ENCODE results near the gene INTS3. TPM values are rescaled to one million over a fixed set of nuclear protein-coding genes. Genes with fewer than 3 reads are reported as not detected.

The INTS3 gene, protein sequence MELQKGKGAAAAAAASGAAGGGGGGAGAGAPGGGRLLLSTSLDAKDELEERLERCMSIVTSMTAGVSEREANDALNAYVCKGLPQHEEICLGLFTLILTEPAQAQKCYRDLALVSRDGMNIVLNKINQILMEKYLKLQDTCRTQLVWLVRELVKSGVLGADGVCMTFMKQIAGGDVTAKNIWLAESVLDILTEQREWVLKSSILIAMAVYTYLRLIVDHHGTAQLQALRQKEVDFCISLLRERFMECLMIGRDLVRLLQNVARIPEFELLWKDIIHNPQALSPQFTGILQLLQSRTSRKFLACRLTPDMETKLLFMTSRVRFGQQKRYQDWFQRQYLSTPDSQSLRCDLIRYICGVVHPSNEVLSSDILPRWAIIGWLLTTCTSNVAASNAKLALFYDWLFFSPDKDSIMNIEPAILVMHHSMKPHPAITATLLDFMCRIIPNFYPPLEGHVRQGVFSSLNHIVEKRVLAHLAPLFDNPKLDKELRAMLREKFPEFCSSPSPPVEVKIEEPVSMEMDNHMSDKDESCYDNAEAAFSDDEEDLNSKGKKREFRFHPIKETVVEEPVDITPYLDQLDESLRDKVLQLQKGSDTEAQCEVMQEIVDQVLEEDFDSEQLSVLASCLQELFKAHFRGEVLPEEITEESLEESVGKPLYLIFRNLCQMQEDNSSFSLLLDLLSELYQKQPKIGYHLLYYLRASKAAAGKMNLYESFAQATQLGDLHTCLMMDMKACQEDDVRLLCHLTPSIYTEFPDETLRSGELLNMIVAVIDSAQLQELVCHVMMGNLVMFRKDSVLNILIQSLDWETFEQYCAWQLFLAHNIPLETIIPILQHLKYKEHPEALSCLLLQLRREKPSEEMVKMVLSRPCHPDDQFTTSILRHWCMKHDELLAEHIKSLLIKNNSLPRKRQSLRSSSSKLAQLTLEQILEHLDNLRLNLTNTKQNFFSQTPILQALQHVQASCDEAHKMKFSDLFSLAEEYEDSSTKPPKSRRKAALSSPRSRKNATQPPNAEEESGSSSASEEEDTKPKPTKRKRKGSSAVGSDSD
- polyA plus RNA-seq, result 10 to 100 TPM; 16.4 to 30.8 TPM

DNA sequence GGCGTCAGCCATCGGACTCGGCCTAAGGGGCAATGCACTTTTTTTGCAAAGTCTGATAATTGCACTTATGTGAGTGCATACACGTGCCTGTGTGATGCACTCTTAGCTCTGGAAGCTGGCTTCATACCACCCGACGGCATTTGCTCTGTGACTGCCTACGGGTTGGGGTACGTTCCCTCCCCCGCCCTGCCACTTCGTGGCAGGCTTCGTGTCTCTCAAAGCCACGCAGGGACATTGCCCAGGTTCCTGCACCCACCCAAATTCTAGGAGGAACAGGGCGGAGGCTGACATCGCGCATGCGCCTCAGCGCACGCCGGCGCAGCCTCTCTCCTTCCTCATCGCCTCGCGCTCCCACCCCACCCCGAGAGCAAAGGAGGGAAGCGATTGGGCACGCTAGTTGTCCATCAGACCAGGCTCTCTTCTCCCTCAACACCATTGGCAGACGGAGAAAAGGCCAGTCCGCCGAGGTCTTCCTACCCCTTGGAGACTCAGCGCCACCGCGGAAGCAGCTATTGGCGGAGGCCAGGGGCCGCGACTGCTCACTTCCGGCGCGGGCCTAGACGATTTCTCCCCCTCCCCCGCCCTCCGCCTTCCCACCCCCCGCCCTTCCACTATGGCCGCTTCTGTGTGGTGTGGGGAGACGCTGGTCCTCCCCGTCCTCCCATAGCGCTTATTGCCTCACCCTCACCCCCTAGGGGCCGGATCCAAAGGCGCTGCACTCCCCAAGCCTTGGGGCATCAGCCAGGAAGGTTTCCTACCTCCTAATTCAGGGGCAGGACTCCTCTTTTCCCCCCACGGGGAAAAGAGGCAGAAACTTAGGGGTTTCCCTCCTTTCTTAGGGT is at the start of gene INTS3:
INTS3 (plus strand) TSS at position 588 of the 842 bp plus-strand sequence. CDS start 585 bp downstream, outside the sequence.
- Histone ChIP-seq H3K4me3 (ENCODE audit: low read depth in 1 of 2, low read length in 2 of 2) (peak within 1 kb of the TSS; percentile 80 to 97), H3K9me3 (ENCODE audit: control insufficient read depth in 2 of 2, insufficient read depth in 1 of 2, low read depth in 1 of 2, low read length in 1 of 2) (no peaks in the 10 kb centered on the region), H3K27ac (ENCODE audit: low read depth in 2 of 2, low read length in 1 of 2) (peak within 1 kb of the TSS; percentile 98 to 99), H3K4me1 (ENCODE audit: control insufficient read depth in 2 of 2, insufficient read depth in 2 of 2, low read length in 1 of 2) (peaks cover 0 to 2% of the 10 kb centered on the region in 2 donors), H3K27me3 (ENCODE audit: control insufficient read depth in 1 of 2, insufficient read depth in 2 of 2, low read length in 2 of 2) (no peaks in the 10 kb centered on the region), H3K36me3 (ENCODE audit: control insufficient read depth in 2 of 2, insufficient read depth in 2 of 2, low read length in 1 of 2) (no peaks in the 10 kb centered on the region)
- WGBS, 2 donors, result 0 to 1% methylated on average over 42 to 49 of the region's 49 CpGs

DNA sequence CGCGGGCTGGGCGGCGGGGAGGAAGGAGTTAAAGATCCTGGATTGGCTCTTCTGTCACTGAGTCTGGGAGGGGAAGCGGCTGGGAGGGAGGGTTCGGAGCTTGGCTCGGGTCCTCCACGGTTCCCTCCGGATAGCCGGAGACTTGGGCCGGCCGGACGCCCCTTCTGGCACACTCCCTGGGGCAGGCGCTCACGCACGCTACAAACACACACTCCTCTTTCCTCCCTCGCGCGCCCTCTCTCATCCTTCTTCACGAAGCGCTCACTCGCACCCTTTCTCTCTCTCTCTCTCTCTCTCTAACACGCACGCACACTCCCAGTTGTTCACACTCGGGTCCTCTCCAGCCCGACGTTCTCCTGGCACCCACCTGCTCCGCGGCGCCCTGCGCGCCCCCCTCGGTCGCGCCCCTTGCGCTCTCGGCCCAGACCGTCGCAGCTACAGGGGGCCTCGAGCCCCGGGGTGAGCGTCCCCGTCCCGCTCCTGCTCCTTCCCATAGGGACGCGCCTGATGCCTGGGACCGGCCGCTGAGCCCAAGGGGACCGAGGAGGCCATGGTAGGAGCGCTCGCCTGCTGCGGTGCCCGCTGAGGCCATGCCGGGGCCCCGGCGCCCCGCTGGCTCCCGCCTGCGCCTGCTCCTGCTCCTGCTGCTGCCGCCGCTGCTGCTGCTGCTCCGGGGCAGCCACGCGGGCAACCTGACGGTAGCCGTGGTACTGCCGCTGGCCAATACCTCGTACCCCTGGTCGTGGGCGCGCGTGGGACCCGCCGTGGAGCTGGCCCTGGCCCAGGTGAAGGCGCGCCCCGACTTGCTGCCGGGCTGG is 49.1 kb upstream of the INTS3 start, which contains the start of gene NPR1:
NPR1 (plus strand) TSS at position 170 of the 818 bp plus-strand sequence; CDS start at position 591, 421 bp downstream.
- Histone ChIP-seq H3K9me3 (ENCODE audit: control insufficient read depth in 2 of 2, insufficient read depth in 1 of 2, low read depth in 1 of 2, low read length in 1 of 2) (peaks cover 0 to 3% of the 10 kb centered on the region in 2 donors), H3K4me3 (ENCODE audit: low read depth in 1 of 2, low read length in 2 of 2) (peak within 1 kb of the TSS; percentile 47 to 58), H3K36me3 (ENCODE audit: control insufficient read depth in 2 of 2, insufficient read depth in 2 of 2, low read length in 1 of 2) (no peaks in the 10 kb centered on the region), H3K27ac (ENCODE audit: low read depth in 2 of 2, low read length in 1 of 2) (no peak within 1 kb of the TSS), H3K4me1 (ENCODE audit: control insufficient read depth in 2 of 2, insufficient read depth in 2 of 2, low read length in 1 of 2) (peaks cover 0 to 13% of the 10 kb centered on the region in 2 donors), H3K27me3 (ENCODE audit: control insufficient read depth in 1 of 2, insufficient read depth in 2 of 2, low read length in 2 of 2) (peaks cover 0 to 10% of the 10 kb centered on the region in 2 donors)
- 1% methylated on average over 56 to 78 of the region's 78 CpGs for WGBS, 2 donors

DNA sequence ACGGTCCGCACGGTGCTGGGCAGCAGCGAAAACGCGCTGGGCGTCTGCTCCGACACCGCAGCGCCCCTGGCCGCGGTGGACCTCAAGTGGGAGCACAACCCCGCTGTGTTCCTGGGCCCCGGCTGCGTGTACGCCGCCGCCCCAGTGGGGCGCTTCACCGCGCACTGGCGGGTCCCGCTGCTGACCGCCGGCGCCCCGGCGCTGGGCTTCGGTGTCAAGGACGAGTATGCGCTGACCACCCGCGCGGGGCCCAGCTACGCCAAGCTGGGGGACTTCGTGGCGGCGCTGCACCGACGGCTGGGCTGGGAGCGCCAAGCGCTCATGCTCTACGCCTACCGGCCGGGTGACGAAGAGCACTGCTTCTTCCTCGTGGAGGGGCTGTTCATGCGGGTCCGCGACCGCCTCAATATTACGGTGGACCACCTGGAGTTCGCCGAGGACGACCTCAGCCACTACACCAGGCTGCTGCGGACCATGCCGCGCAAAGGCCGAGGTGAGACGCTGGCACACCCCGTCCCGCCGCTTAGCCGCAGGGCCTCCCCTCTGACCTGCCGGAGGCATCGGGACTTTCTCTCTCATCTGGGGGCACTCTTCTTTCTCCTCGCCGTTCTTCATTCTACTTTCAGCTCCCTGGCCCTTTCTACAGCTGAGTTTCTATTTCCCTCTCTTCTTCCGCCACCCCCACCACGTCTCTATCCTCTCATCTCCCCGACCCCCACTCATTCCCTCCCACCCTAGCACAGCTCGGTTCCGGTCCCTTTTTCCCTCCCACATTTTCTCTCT is 48.3 kb upstream of the INTS3 start:
- Histone ChIP-seq H3K4me1 (ENCODE audit: control insufficient read depth in 2 of 2, insufficient read depth in 2 of 2, low read length in 1 of 2) (peaks cover 0 to 13% of the 10 kb centered on the region in 2 donors), H3K4me3 (ENCODE audit: low read depth in 1 of 2, low read length in 2 of 2) (peak overlapping the region; percentile 47 to 58), H3K27ac (ENCODE audit: low read depth in 2 of 2, low read length in 1 of 2) (no peak overlapping the region), H3K36me3 (ENCODE audit: control insufficient read depth in 2 of 2, insufficient read depth in 2 of 2, low read length in 1 of 2) (no peaks in the 10 kb centered on the region), H3K9me3 (ENCODE audit: control insufficient read depth in 2 of 2, insufficient read depth in 1 of 2, low read depth in 1 of 2, low read length in 1 of 2) (peaks cover 0 to 3% of the 10 kb centered on the region in 2 donors), H3K27me3 (ENCODE audit: control insufficient read depth in 1 of 2, insufficient read depth in 2 of 2, low read length in 2 of 2) (peaks cover 0 to 10% of the 10 kb centered on the region in 2 donors)
- WGBS, 2 donors, result 3 to 4% methylated on average over 64 to 73 of the region's 73 CpGs

DNA sequence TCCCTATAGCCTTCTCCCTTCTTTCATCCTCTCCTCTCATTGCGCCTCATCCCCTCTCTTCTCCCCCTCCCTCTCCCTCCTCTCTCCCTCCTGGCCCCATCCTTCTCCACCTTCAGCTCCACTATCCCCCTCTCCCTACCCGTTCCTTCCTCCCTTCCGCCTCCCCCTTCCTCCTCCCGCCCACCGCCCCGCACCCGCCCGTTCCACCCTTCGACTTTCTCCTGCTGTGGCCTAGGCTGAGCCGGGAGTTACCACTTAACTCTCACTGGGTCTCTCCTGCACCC is 47.8 kb upstream of the INTS3 start:
- Histone ChIP-seq H3K27ac (ENCODE audit: low read depth in 2 of 2, low read length in 1 of 2) (no peak overlapping the region), H3K9me3 (ENCODE audit: control insufficient read depth in 2 of 2, insufficient read depth in 1 of 2, low read depth in 1 of 2, low read length in 1 of 2) (peaks cover 0 to 3% of the 10 kb centered on the region in 2 donors), H3K4me1 (ENCODE audit: control insufficient read depth in 2 of 2, insufficient read depth in 2 of 2, low read length in 1 of 2) (peaks cover 0 to 13% of the 10 kb centered on the region in 2 donors), H3K4me3 (ENCODE audit: low read depth in 1 of 2, low read length in 2 of 2) (no peak overlapping the region), H3K36me3 (ENCODE audit: control insufficient read depth in 2 of 2, insufficient read depth in 2 of 2, low read length in 1 of 2) (no peaks in the 10 kb centered on the region), H3K27me3 (ENCODE audit: control insufficient read depth in 1 of 2, insufficient read depth in 2 of 2, low read length in 2 of 2) (peaks cover 0 to 10% of the 10 kb centered on the region in 2 donors)
- 35 to 39% methylated on average over 10 of the region's 10 CpGs for WGBS, 2 donors

DNA sequence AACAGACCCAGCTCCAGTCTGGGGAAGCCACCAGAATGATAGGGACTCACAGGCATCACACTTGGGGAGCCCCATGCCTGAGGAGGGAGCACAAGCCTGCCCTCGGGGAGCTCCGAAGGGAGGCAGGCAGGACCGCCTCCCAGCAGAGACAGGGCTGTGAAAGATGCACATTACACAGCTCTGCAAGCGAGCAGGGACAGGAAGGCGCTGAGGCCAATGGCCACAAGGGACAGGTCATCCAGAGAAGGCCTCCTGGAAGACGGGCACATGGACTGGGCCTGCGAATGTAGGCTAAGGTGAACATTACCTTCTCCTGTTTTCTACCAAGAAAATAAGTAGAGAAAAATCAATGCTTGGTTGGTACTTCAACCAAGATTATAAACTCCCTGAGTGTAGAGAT is 45.1 kb upstream of the INTS3 start:
- Histone ChIP-seq H3K4me1 (ENCODE audit: control insufficient read depth in 2 of 2, insufficient read depth in 2 of 2, low read length in 1 of 2) (peaks cover 0 to 13% of the 10 kb centered on the region in 2 donors), H3K9me3 (ENCODE audit: control insufficient read depth in 2 of 2, insufficient read depth in 1 of 2, low read depth in 1 of 2, low read length in 1 of 2) (peaks cover 0 to 3% of the 10 kb centered on the region in 2 donors), H3K27ac (ENCODE audit: low read depth in 2 of 2, low read length in 1 of 2) (no peak overlapping the region), H3K27me3 (ENCODE audit: control insufficient read depth in 1 of 2, insufficient read depth in 2 of 2, low read length in 2 of 2) (peaks cover 0 to 10% of the 10 kb centered on the region in 2 donors), H3K36me3 (ENCODE audit: control insufficient read depth in 2 of 2, insufficient read depth in 2 of 2, low read length in 1 of 2) (no peaks in the 10 kb centered on the region), H3K4me3 (ENCODE audit: low read depth in 1 of 2, low read length in 2 of 2) (no peak overlapping the region)
- WGBS, 2 donors, result 91 to 92% methylated on average over 7 of the region's 7 CpGs

DNA sequence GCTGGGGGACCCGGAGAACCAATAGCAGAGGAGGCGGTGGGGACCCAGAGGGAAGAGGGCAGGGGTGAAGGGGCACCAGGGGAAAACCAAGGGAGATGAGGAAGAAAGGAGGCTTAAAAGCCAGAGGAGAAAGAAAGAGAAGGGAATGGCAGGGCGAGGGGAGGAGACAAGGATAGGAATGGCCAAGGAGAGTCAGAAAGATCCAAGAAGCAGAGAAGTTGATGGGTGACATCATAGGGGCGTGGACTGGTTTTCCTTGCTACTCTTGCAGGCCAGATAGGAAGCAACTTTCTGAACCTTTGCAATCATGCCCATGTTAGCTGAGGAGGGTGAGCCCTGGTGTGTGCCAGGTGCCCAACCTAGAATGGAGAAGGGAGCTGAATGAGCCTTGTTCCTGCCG is 44.0 kb upstream of the INTS3 start:
- 69 to 72% methylated on average over 5 of the region's 5 CpGs for WGBS, 2 donors
- H3K27ac ChIP-seq (ENCODE audit: low read depth in 2 of 2, low read length in 1 of 2), result no peak overlapping the region
- no peak overlapping the region for H3K4me3 ChIP-seq (ENCODE audit: low read depth in 1 of 2, low read length in 2 of 2)
- H3K36me3 ChIP-seq (ENCODE audit: control insufficient read depth in 2 of 2, insufficient read depth in 2 of 2, low read length in 1 of 2), result no peaks in the 10 kb centered on the region
- H3K27me3 ChIP-seq (ENCODE audit: control insufficient read depth in 1 of 2, insufficient read depth in 2 of 2, low read length in 2 of 2), result peaks cover 0 to 10% of the 10 kb centered on the region in 2 donors
- peaks cover 0 to 9% of the 10 kb centered on the region in 2 donors for H3K4me1 ChIP-seq (ENCODE audit: control insufficient read depth in 2 of 2, insufficient read depth in 2 of 2, low read length in 1 of 2)
- peaks cover 0 to 3% of the 10 kb centered on the region in 2 donors for H3K9me3 ChIP-seq (ENCODE audit: control insufficient read depth in 2 of 2, insufficient read depth in 1 of 2, low read depth in 1 of 2, low read length in 1 of 2)

DNA sequence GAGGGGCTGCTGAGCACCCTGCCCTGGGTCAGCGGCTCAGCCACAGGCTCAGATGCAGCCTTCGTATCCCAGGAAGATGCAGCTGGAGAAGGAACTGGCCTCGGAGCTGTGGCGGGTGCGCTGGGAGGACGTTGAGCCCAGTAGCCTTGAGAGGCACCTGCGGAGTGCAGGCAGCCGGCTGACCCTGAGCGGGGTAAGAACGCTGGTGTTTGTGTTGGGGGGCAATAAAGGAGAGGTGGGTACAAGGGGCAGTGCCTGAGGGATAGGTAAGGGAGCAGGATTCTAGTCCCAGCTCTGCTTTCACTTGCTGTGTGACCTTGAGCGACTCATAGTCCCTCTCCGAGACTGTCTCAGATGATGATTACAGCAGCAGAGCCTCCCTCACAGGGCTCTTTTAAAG is 43.0 kb upstream of the INTS3 start:
- Histone ChIP-seq H3K36me3 (ENCODE audit: control insufficient read depth in 2 of 2, insufficient read depth in 2 of 2, low read length in 1 of 2) (no peaks in the 10 kb centered on the region), H3K4me3 (ENCODE audit: low read depth in 1 of 2, low read length in 2 of 2) (no peak overlapping the region), H3K4me1 (ENCODE audit: control insufficient read depth in 2 of 2, insufficient read depth in 2 of 2, low read length in 1 of 2) (peaks cover 0 to 2% of the 10 kb centered on the region in 2 donors), H3K27me3 (ENCODE audit: control insufficient read depth in 1 of 2, insufficient read depth in 2 of 2, low read length in 2 of 2) (peaks cover 0 to 5% of the 10 kb centered on the region in 2 donors), H3K9me3 (ENCODE audit: control insufficient read depth in 2 of 2, insufficient read depth in 1 of 2, low read depth in 1 of 2, low read length in 1 of 2) (no peaks in the 10 kb centered on the region), H3K27ac (ENCODE audit: low read depth in 2 of 2, low read length in 1 of 2) (no peak overlapping the region)
- 69 to 91% methylated on average over 12 of the region's 12 CpGs for WGBS, 2 donors
